GM23338 (cell line): ENCODE data around the gene KYAT1. TPM values are rescaled to one million over a fixed set of nuclear protein-coding genes. Genes with fewer than 3 reads are reported as not detected.

ENCODE experiments used
- ATAC-seq: fragments of 200-7000 bp; cut with Tn5 transposase; 3 replicates; pipeline ENCODE4 v1.9.1; 2020
- DNase-seq: peaks from one replicate; pipeline ENCODE4 v3.0.0-alpha.2; 2015; ENCODE audit warnings: low spot score
- H2AFZ ChIP-seq: fragments of 200-600 bp; sonication (generic); 2 replicates; pipeline ENCODE4 v1.8.0; 2016; ENCODE audit warnings: antibody characterized with exemption, mild to moderate bottlenecking, moderate library complexity
- H3F3A ChIP-seq: fragments of 200-600 bp; sonication (generic); replicated peaks from 2 replicates; pipeline ENCODE4 v1.8.0; 2017; ENCODE audit warnings: antibody characterized with exemption, mixed run types, low read depth
- H3K27ac ChIP-seq: fragments of 200-600 bp; sonication (generic); 2 replicates; pipeline ENCODE4 v1.6.1; 2016; ENCODE audit warnings: low read depth
- H3K27me3 ChIP-seq: fragments of 200-600 bp; sonication (generic); 2 replicates; pipeline ENCODE4 v1.8.0; 2016; ENCODE audit warnings: mild to moderate bottlenecking, mixed run types, moderate library complexity; ENCODE audit not compliant: insufficient read depth
- H3K36me3 ChIP-seq: fragments of 200-600 bp; sonication (generic); 2 replicates; pipeline ENCODE4 v1.8.0; 2016; ENCODE audit warnings: mild to moderate bottlenecking; ENCODE audit not compliant: insufficient read depth
- H3K4me1 ChIP-seq: fragments of 200-600 bp; sonication (generic); 2 replicates; pipeline ENCODE4 v1.8.0; 2016; ENCODE audit warnings: mild to moderate bottlenecking, moderate library complexity; ENCODE audit not compliant: insufficient read depth
- H3K4me2 ChIP-seq: fragments of 200-600 bp; sonication (generic); 2 replicates; pipeline ENCODE4 v1.7.1; 2017; ENCODE audit warnings: mixed run types
- H3K4me3 ChIP-seq: fragments of 200-600 bp; sonication (generic); 2 replicates; pipeline ENCODE4 v1.6.1; 2016; ENCODE audit warnings: mixed run types
- H3K79me2 ChIP-seq: fragments of 200-600 bp; sonication (generic); replicated peaks from 2 replicates; pipeline ENCODE4 v1.8.0; 2017; ENCODE audit warnings: mild to moderate bottlenecking; ENCODE audit not compliant: insufficient read depth
- H3K9me2 ChIP-seq: fragments of 200-600 bp; sonication (generic); 2 replicates; pipeline ENCODE4 v1.8.0; 2017; ENCODE audit not compliant: insufficient read depth
- H4K20me1 ChIP-seq: fragments of 200-600 bp; sonication (generic); replicated peaks from 2 replicates; pipeline ENCODE4 v1.8.0; 2017; ENCODE audit warnings: mild to moderate bottlenecking; ENCODE audit not compliant: insufficient read depth
- H3K27ac Mint-ChIP-seq: 2 replicates; pipeline ENCODE4 v1.8.0; 2020; ENCODE audit warnings: inconsistent platforms, mild to moderate bottlenecking, moderate library complexity, mixed read lengths
- H3K27me3 Mint-ChIP-seq: 3 replicates; pipeline ENCODE4 v1.8.0; 2022; ENCODE audit warnings: low read depth, mild to moderate bottlenecking, moderate library complexity, mixed read lengths, inconsistent platforms; ENCODE audit not compliant: insufficient read depth, poor library complexity
- H3K36me3 Mint-ChIP-seq: 3 replicates; pipeline ENCODE4 v1.8.0; 2021; ENCODE audit warnings: low read depth, mild to moderate bottlenecking, inconsistent platforms, moderate library complexity, mixed read lengths
- H3K4me1 Mint-ChIP-seq: 3 replicates; pipeline ENCODE4 v1.8.0; 2020; ENCODE audit warnings: mild to moderate bottlenecking, inconsistent platforms, mixed read lengths
- H3K4me3 Mint-ChIP-seq: 3 replicates; pipeline ENCODE4 v1.8.0; 2021; ENCODE audit warnings: moderate library complexity, mild to moderate bottlenecking, inconsistent platforms, mixed read lengths
- H3K9me3 Mint-ChIP-seq: 3 replicates; pipeline ENCODE4 v1.8.0; 2020; ENCODE audit warnings: moderate library complexity, mild to moderate bottlenecking, inconsistent platforms, mixed read lengths
- CREB1 ChIP-seq: fragments of 250-450 bp; sonication (Bioruptor Pico); IDR thresholded peaks from 2 replicates; pipeline ENCODE4 v1.5.0; 2020; ENCODE audit warnings: low read depth, mild to moderate bottlenecking, moderate library complexity
- EZH2 ChIP-seq: fragments of 200-600 bp; sonication (generic); IDR thresholded peaks from one replicate; pipeline ENCODE4 v1.8.0; 2017; ENCODE audit warnings: antibody characterized with exemption, mild to moderate bottlenecking, low read depth; ENCODE audit not compliant: unreplicated experiment
- EZH2phosphoT487 ChIP-seq: fragments of 200-600 bp; sonication (generic); IDR thresholded peaks from one replicate; pipeline ENCODE4 v1.8.1; 2018; ENCODE audit warnings: antibody characterized with exemption; ENCODE audit not compliant: unreplicated experiment
- JUNB ChIP-seq: IDR thresholded peaks from one replicate; pipeline ENCODE4 v1.6.1; 2016; ENCODE audit warnings: antibody characterized with exemption; ENCODE audit not compliant: unreplicated experiment
- NANOG ChIP-seq: IDR thresholded peaks from 2 replicates; pipeline ENCODE4 v1.6.1; 2016; ENCODE audit warnings: antibody characterized with exemption, borderline replicate concordance
- POLR2AphosphoS5 ChIP-seq: IDR thresholded peaks from 2 replicates; pipeline ENCODE4 v1.6.1; 2016; ENCODE audit warnings: antibody characterized with exemption, low read depth
- STAT1 ChIP-seq: IDR thresholded peaks from one replicate; pipeline ENCODE4 v1.6.1; 2016; ENCODE audit warnings: antibody characterized with exemption; ENCODE audit not compliant: unreplicated experiment
- ZNF114 ChIP-seq: fragments of 250-450 bp; sonication (Bioruptor Pico); IDR thresholded peaks from 2 replicates; pipeline ENCODE4 v1.5.0; 2020; ENCODE audit warnings: mild to moderate bottlenecking, moderate library complexity
- ZNF331 ChIP-seq: fragments of 250-450 bp; sonication (Bioruptor Pico); IDR thresholded peaks from 2 replicates; pipeline ENCODE4 v1.5.0; 2020; ENCODE audit warnings: low read depth, mild to moderate bottlenecking, moderate library complexity
- polyA plus RNA-seq: library from polyadenylated mRNA; unstranded; fragments of >200 nt; fragmentation: Nextera tagmentation; extraction: Ambion mirVana; gene quantifications from 2 replicates; pipeline ENCODE4 v1.2.1, GENCODE V29; 2016
- total RNA-seq: library from RNA; depleted of rRNA; stranded (reverse); fragments of >200 nt; shearing (Covaris generic); gene quantifications from 2 replicates; pipeline ENCODE4 v1.2.3, GENCODE V29; 2014
- TF ChIP-seq, protein P1 (sequence below): IDR thresholded peaks from 2 replicates; pipeline ENCODE4 v1.6.1; 2016; ENCODE audit warnings: antibody characterized with exemption
- TF ChIP-seq, protein P2 (sequence below), 2 experiments: fragments of 200-600 bp in 1 of 2; sonication (generic) in 1 of 2; conservative IDR thresholded peaks; 2 replicates each; pipeline versions ENCODE4 v1.5.1 to v1.6.1; 2016 to 2017; ENCODE audit warnings: antibody characterized with exemption in 2 of 2, low read depth in 2 of 2, mild to moderate bottlenecking in 2 of 2, moderate library complexity in 1 of 2
- TF ChIP-seq, protein P3 (sequence below): fragments of 250-450 bp; sonication (Bioruptor Pico); IDR thresholded peaks from 2 replicates; pipeline ENCODE4 v1.5.0; 2020; ENCODE audit warnings: mild to moderate bottlenecking, moderate library complexity
- TF ChIP-seq, protein P4 (sequence below): IDR thresholded peaks from one replicate; pipeline ENCODE4 v1.6.1; 2018; ENCODE audit warnings: antibody characterized with exemption; ENCODE audit not compliant: unreplicated experiment

KYAT1 gene
- total and polyA plus RNA-seq, 2 experiments from 2014 or later: 26.1 to 34.0 TPM

DNA sequence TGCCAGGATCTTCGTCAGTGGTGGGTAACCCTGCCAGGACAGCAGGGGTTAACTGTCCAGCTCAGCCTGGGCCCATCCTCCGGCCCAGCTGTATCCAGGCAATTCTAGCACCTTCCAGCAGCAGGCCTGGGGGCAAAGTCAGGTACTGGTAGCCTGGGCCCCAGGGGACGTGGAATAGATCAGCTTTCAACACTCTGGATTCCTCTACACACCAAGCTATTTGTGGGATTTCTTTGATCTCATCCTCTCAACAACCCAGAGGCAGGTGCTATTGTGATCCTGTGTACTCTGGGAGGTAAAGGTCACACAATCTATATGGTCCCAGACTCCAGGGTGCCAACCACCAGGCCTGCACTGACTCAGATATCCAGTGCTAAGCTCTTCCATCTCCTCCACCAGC lies 43.4 kb downstream of the KYAT1 start (continued):
- TF ChIP-seq POLR2AphosphoS5: no peak
- no peak for TF ChIP-seq NANOG
- TF ChIP-seq, protein P1, sequence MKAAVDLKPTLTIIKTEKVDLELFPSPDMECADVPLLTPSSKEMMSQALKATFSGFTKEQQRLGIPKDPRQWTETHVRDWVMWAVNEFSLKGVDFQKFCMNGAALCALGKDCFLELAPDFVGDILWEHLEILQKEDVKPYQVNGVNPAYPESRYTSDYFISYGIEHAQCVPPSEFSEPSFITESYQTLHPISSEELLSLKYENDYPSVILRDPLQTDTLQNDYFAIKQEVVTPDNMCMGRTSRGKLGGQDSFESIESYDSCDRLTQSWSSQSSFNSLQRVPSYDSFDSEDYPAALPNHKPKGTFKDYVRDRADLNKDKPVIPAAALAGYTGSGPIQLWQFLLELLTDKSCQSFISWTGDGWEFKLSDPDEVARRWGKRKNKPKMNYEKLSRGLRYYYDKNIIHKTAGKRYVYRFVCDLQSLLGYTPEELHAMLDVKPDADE: no peak

DNA sequence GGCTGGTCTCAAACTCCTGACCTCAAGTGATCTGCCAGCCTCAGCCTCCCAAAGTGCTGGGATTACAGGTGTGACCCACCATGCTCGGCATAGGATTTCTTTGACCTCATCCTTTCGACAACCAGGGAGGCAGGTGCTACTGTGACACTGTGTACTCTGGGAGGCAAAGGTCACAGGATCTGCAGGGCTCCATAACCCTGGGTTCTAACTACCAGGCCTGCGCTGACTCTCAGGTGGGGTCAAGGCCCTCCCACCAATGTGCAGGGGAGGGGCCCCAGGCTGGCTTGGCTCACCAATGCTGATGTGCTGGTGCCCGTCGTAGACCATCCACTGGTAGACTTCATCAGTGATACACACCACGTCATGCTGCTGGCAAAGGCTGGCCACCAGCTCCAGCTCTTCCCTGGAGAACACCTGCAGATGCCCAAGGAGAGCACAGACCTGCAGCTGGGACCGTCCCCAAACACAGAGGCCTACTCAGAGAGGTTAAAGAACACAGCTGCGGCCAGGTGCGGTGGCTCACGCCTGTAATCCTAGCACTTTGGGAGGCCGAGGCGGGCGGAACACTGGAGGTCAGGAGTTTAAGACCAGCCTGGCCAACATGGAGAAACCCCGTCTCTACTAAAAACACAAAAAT lies 45.1 kb downstream of the KYAT1 start:
- Histone ChIP-seq H3K4me2 (no peak overlapping the region), H4K20me1 (no peaks in the 10 kb centered on the region), H3K27ac (no peak overlapping the region), H3K36me3 (peaks cover 7% of the 10 kb centered on the region; the same call in 1 of the 2 replicates), H3K9me2 (no peaks in the 10 kb centered on the region), H3F3A (no peaks in the 10 kb centered on the region), H3K4me3 (no peak overlapping the region), H3K27me3 (no peaks in the 10 kb centered on the region), H3K4me1 (no peaks in the 10 kb centered on the region), H2AFZ (no peak overlapping the region), H3K79me2 (no peaks in the 10 kb centered on the region)
- H3K4me3 Mint-ChIP-seq: no peak overlapping the region
- H3K27ac Mint-ChIP-seq: no peak overlapping the region
- H3K36me3 Mint-ChIP-seq: peaks cover 34% of the 10 kb centered on the region
- no peaks in the 10 kb centered on the region for H3K9me3 Mint-ChIP-seq
- DNase-seq (no peak), ATAC-seq (no peak)
- H3K4me1 Mint-ChIP-seq: no peaks in the 10 kb centered on the region
- peaks cover 8% of the 10 kb centered on the region for H3K27me3 Mint-ChIP-seq
- TF ChIP-seq POLR2AphosphoS5: no peak
- no peak for TF ChIP-seq EZH2
- TF ChIP-seq EZH2phosphoT487: no peak
- TF ChIP-seq STAT1: no peak
- no peak for TF ChIP-seq JUNB
- no peak for TF ChIP-seq ZNF114 (CRISPR knock-in tag)
- no peak for TF ChIP-seq NANOG
- TF ChIP-seq, protein P2, sequence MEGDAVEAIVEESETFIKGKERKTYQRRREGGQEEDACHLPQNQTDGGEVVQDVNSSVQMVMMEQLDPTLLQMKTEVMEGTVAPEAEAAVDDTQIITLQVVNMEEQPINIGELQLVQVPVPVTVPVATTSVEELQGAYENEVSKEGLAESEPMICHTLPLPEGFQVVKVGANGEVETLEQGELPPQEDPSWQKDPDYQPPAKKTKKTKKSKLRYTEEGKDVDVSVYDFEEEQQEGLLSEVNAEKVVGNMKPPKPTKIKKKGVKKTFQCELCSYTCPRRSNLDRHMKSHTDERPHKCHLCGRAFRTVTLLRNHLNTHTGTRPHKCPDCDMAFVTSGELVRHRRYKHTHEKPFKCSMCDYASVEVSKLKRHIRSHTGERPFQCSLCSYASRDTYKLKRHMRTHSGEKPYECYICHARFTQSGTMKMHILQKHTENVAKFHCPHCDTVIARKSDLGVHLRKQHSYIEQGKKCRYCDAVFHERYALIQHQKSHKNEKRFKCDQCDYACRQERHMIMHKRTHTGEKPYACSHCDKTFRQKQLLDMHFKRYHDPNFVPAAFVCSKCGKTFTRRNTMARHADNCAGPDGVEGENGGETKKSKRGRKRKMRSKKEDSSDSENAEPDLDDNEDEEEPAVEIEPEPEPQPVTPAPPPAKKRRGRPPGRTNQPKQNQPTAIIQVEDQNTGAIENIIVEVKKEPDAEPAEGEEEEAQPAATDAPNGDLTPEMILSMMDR (conservative IDR thresholded peaks at IDR 0.05; ENCODE audit: low read depth in 2 of 2): no peak
- TF ChIP-seq CREB1 (CRISPR knock-in tag): no peak
- TF ChIP-seq, protein P3, sequence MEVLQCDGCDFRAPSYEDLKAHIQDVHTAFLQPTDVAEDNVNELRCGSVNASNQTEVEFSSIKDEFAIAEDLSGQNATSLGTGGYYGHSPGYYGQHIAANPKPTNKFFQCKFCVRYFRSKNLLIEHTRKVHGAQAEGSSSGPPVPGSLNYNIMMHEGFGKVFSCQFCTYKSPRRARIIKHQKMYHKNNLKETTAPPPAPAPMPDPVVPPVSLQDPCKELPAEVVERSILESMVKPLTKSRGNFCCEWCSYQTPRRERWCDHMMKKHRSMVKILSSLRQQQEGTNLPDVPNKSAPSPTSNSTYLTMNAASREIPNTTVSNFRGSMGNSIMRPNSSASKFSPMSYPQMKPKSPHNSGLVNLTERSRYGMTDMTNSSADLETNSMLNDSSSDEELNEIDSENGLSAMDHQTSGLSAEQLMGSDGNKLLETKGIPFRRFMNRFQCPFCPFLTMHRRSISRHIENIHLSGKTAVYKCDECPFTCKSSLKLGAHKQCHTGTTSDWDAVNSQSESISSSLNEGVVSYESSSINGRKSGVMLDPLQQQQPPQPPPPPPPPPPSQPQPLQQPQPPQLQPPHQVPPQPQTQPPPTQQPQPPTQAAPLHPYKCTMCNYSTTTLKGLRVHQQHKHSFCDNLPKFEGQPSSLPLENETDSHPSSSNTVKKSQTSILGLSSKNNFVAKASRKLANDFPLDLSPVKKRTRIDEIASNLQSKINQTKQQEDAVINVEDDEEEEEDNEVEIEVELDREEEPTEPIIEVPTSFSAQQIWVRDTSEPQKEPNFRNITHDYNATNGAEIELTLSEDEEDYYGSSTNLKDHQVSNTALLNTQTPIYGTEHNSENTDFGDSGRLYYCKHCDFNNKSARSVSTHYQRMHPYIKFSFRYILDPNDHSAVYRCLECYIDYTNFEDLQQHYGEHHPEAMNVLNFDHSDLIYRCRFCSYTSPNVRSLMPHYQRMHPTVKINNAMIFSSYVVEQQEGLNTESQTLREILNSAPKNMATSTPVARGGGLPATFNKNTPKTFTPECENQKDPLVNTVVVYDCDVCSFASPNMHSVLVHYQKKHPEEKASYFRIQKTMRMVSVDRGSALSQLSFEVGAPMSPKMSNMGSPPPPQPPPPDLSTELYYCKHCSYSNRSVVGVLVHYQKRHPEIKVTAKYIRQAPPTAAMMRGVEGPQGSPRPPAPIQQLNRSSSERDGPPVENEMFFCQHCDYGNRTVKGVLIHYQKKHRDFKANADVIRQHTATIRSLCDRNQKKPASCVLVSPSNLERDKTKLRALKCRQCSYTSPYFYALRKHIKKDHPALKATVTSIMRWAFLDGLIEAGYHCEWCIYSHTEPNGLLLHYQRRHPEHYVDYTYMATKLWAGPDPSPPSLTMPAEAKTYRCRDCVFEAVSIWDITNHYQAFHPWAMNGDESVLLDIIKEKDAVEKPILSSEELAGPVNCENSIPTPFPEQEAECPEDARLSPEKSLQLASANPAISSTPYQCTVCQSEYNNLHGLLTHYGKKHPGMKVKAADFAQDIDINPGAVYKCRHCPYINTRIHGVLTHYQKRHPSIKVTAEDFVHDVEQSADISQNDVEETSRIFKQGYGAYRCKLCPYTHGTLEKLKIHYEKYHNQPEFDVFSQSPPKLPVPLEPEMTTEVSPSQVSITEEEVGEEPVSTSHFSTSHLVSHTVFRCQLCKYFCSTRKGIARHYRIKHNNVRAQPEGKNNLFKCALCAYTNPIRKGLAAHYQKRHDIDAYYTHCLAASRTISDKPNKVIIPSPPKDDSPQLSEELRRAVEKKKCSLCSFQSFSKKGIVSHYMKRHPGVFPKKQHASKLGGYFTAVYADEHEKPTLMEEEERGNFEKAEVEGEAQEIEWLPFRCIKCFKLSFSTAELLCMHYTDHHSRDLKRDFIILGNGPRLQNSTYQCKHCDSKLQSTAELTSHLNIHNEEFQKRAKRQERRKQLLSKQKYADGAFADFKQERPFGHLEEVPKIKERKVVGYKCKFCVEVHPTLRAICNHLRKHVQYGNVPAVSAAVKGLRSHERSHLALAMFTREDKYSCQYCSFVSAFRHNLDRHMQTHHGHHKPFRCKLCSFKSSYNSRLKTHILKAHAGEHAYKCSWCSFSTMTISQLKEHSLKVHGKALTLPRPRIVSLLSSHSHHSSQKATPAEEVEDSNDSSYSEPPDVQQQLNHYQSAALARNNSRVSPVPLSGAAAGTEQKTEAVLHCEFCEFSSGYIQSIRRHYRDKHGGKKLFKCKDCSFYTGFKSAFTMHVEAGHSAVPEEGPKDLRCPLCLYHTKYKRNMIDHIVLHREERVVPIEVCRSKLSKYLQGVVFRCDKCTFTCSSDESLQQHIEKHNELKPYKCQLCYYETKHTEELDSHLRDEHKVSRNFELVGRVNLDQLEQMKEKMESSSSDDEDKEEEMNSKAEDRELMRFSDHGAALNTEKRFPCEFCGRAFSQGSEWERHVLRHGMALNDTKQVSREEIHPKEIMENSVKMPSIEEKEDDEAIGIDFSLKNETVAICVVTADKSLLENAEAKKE (CRISPR knock-in tag): no peak
- TF ChIP-seq, protein P4, sequence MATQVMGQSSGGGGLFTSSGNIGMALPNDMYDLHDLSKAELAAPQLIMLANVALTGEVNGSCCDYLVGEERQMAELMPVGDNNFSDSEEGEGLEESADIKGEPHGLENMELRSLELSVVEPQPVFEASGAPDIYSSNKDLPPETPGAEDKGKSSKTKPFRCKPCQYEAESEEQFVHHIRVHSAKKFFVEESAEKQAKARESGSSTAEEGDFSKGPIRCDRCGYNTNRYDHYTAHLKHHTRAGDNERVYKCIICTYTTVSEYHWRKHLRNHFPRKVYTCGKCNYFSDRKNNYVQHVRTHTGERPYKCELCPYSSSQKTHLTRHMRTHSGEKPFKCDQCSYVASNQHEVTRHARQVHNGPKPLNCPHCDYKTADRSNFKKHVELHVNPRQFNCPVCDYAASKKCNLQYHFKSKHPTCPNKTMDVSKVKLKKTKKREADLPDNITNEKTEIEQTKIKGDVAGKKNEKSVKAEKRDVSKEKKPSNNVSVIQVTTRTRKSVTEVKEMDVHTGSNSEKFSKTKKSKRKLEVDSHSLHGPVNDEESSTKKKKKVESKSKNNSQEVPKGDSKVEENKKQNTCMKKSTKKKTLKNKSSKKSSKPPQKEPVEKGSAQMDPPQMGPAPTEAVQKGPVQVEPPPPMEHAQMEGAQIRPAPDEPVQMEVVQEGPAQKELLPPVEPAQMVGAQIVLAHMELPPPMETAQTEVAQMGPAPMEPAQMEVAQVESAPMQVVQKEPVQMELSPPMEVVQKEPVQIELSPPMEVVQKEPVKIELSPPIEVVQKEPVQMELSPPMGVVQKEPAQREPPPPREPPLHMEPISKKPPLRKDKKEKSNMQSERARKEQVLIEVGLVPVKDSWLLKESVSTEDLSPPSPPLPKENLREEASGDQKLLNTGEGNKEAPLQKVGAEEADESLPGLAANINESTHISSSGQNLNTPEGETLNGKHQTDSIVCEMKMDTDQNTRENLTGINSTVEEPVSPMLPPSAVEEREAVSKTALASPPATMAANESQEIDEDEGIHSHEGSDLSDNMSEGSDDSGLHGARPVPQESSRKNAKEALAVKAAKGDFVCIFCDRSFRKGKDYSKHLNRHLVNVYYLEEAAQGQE: no peak
- TF ChIP-seq ZNF331 (CRISPR knock-in tag): no peak
